Measurements from ENCODE around the gene LEMD1.

LEMD1 gene

DNA sequence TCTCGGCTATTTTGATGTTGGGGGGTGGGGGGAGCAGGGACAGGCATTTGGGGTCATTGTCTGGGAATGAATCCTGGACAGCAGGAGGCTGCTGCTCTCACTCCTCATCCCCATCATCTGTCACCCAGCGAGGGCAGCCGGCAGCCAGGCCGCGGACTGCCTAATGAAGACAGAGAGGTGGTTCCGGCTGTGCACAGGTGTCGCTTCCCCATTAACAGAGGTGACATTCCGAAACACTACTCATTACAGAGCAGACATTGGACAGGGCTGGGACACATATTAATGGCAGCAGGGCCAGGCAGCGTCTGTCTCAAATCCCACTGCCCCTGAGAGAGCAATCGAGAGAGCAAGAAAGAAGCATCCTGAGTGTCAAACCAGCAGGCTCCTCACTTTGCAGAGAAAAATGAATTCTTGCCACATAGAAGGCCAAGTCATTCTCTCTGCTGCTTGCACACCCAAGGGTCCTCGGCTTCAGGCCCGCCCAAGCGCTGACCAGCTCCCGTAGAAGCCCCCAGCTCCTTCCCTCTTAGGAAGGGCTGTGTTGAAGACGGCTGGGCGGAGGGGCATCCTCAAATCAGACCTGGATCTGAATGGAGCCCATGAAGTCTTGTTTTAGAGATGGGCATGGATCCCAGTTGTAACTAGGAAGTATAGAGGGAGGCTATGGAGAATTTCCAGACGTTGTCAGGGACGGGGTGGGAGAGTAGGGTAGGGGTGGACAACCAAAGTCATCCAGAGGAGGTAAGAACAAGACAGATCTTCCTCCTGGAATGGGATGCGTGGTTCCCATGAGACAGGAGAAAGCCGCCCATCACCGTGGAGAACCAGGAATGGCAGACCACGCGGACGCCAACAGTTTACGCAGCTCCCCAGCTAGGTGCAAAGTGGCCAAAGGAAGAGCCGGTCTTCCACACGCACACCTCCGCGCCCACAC, 8.2 kb upstream of the LEMD1 start:
- no peak for DNase-seq (ENCODE audit: low read depth)
- TF ChIP-seq, protein P1, sequence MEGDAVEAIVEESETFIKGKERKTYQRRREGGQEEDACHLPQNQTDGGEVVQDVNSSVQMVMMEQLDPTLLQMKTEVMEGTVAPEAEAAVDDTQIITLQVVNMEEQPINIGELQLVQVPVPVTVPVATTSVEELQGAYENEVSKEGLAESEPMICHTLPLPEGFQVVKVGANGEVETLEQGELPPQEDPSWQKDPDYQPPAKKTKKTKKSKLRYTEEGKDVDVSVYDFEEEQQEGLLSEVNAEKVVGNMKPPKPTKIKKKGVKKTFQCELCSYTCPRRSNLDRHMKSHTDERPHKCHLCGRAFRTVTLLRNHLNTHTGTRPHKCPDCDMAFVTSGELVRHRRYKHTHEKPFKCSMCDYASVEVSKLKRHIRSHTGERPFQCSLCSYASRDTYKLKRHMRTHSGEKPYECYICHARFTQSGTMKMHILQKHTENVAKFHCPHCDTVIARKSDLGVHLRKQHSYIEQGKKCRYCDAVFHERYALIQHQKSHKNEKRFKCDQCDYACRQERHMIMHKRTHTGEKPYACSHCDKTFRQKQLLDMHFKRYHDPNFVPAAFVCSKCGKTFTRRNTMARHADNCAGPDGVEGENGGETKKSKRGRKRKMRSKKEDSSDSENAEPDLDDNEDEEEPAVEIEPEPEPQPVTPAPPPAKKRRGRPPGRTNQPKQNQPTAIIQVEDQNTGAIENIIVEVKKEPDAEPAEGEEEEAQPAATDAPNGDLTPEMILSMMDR (conservative IDR thresholded peaks at IDR 0.05; ENCODE audit: low read length) = no peak
- peak overlapping the region; percentile 56 for H3K4me3 ChIP-seq (ENCODE audit: low read length)

GRCh38 chr1:205424901-205425600, 3.2 kb upstream of the LEMD1 start:
- DNase-seq (ENCODE audit: low read depth) = no peak
- TF ChIP-seq, protein P1 (conservative IDR thresholded peaks at IDR 0.05; ENCODE audit: low read length) = no peak
- H3K4me3 ChIP-seq (ENCODE audit: low read length) = no peak overlapping the region

- TF ChIP-seq, protein P1 (conservative IDR thresholded peaks at IDR 0.05; ENCODE audit: low read length) = no peak
- DNase-seq (ENCODE audit: low read depth) = no peak
- no peak overlapping the region for H3K4me3 ChIP-seq (ENCODE audit: low read length)
These were observed 2.1 kb upstream of the LEMD1 start for GRCh38 chr1:205423814-205424399.

- TF ChIP-seq, protein P1 (conservative IDR thresholded peaks at IDR 0.05; ENCODE audit: low read length) = no peak
- H3K4me3 ChIP-seq (ENCODE audit: low read length) = no peak overlapping the region
- no peak for DNase-seq (ENCODE audit: low read depth)
These were observed 1.3 kb upstream of the LEMD1 start for GRCh38 chr1:205422993-205423642.

DNA sequence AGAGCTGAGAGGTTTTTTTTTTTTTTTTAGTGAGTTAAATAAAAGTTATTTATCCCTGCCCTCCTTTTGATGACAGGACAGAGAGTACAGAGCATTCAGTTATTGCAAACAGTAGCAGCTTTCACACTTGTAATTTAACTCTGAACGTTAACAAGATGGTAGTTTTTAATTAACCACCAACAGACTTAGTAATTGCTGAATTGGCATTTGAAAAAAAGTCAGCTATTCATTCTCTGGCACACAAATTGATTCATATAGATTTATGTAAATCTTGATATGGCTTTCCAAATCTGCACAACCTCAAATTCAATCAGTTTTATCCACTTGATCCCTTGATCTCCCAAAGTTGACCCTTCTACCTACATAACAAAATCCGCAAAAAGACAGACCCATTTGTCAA, 918 bp downstream of the LEMD1 start:
- DNase-seq (ENCODE audit: low read depth) = no peak
- no peak overlapping the region for H3K4me3 ChIP-seq (ENCODE audit: low read length)
- TF ChIP-seq, protein P1 (conservative IDR thresholded peaks at IDR 0.05; ENCODE audit: low read length) = no peak

GRCh38 chr1:205417870-205418635, 3.8 kb downstream of the LEMD1 start:
- DNase-seq (ENCODE audit: low read depth) = no peak
- TF ChIP-seq, protein P1 (conservative IDR thresholded peaks at IDR 0.05; ENCODE audit: low read length) = no peak
- H3K4me3 ChIP-seq (ENCODE audit: low read length) = no peak overlapping the region

All from AG10803 (cell line).